Endothelial cell (in vitro differentiated cells): ENCODE data around the gene PLEKHB2. TPM values are rescaled to one million over a fixed set of nuclear protein-coding genes. Genes with fewer than 3 reads are reported as not detected.

Experiments
- DNase-seq: peaks from one replicate; pipeline ENCODE4 v3.0.0; 2021; ENCODE audit warnings: low spot score
- H3K27ac Mint-ChIP-seq: one replicate; pipeline ENCODE4 v1.8.0; 2021; ENCODE audit warnings: mixed read lengths, inconsistent platforms; ENCODE audit not compliant: unreplicated experiment
- H3K27me3 Mint-ChIP-seq: one replicate; pipeline ENCODE4 v1.8.0; 2021; ENCODE audit warnings: mild to moderate bottlenecking, moderate library complexity, mixed read lengths, inconsistent platforms; ENCODE audit not compliant: unreplicated experiment
- H3K36me3 Mint-ChIP-seq: one replicate; pipeline ENCODE4 v1.8.0; 2021; ENCODE audit warnings: mild to moderate bottlenecking, low read depth, mixed read lengths, inconsistent platforms; ENCODE audit not compliant: unreplicated experiment
- H3K4me1 Mint-ChIP-seq: one replicate; pipeline ENCODE4 v1.8.0; 2021; ENCODE audit warnings: mild to moderate bottlenecking, mixed read lengths, inconsistent platforms; ENCODE audit not compliant: unreplicated experiment
- H3K4me3 Mint-ChIP-seq: one replicate; pipeline ENCODE4 v1.8.0; 2021; ENCODE audit warnings: mild to moderate bottlenecking, mixed read lengths, inconsistent platforms; ENCODE audit not compliant: unreplicated experiment
- H3K9me3 Mint-ChIP-seq: one replicate; pipeline ENCODE4 v1.8.0; 2021; ENCODE audit warnings: mixed read lengths, inconsistent platforms; ENCODE audit not compliant: unreplicated experiment
- total RNA-seq: library from RNA; stranded (reverse); fragmentation: NEBNext Ultra II Directional; extraction: Animal tissue kit (Norgen Biotek cat#: 25700); gene quantifications from one replicate; pipeline ENCODE4 v1.2.1, GENCODE V29; 2021; ENCODE audit not compliant: unreplicated experiment
- TF ChIP-seq, protein P1 (sequence below): fragments of 200-600 bp; sonication (generic); IDR thresholded peaks from one replicate; pipeline ENCODE4 v1.5.0; 2021; ENCODE audit warnings: antibody characterized with exemption; ENCODE audit not compliant: unreplicated experiment

The PLEKHB2 gene
- total RNA-seq, 1 donor from 2014 or later = 59.2 TPM

- H3K27me3 Mint-ChIP-seq = peaks cover 2% of the 10 kb centered on the region
- H3K27ac Mint-ChIP-seq = no peak overlapping the region
- TF ChIP-seq, protein P1, sequence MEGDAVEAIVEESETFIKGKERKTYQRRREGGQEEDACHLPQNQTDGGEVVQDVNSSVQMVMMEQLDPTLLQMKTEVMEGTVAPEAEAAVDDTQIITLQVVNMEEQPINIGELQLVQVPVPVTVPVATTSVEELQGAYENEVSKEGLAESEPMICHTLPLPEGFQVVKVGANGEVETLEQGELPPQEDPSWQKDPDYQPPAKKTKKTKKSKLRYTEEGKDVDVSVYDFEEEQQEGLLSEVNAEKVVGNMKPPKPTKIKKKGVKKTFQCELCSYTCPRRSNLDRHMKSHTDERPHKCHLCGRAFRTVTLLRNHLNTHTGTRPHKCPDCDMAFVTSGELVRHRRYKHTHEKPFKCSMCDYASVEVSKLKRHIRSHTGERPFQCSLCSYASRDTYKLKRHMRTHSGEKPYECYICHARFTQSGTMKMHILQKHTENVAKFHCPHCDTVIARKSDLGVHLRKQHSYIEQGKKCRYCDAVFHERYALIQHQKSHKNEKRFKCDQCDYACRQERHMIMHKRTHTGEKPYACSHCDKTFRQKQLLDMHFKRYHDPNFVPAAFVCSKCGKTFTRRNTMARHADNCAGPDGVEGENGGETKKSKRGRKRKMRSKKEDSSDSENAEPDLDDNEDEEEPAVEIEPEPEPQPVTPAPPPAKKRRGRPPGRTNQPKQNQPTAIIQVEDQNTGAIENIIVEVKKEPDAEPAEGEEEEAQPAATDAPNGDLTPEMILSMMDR = no peak
- DNase-seq = no peak
- H3K36me3 Mint-ChIP-seq = peaks cover 17% of the 10 kb centered on the region
- H3K9me3 Mint-ChIP-seq = no peaks in the 10 kb centered on the region
- no peak overlapping the region for H3K4me3 Mint-ChIP-seq
- no peaks in the 10 kb centered on the region for H3K4me1 Mint-ChIP-seq
These were observed 16.3 kb downstream of the PLEKHB2 start for GRCh38 chr2:131121464-131121863.

DNA sequence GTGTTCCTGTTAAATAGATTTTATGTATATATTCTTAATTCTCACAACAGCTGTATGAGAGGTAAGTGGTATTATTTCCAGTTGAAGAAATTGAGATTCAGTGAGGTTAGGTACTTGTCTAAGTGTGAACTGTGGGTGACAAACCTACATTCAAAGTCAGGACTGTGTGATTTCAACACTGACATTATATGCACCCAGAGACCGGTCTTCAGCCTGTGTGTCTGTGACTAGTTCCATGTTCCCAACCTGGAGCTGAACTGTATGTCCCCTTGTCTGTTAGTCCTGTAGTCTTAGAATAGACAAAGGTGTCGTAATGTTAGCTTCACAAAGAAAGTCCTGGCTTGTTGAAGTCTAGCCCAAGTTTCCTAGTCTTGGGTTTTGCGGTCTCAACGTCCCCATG, 17.4 kb downstream of the PLEKHB2 start:
- TF ChIP-seq, protein P1 = no peak
- Mint-ChIP-seq H3K4me3 (no peak overlapping the region), H3K36me3 (peaks cover 24% of the 10 kb centered on the region)

DNA sequence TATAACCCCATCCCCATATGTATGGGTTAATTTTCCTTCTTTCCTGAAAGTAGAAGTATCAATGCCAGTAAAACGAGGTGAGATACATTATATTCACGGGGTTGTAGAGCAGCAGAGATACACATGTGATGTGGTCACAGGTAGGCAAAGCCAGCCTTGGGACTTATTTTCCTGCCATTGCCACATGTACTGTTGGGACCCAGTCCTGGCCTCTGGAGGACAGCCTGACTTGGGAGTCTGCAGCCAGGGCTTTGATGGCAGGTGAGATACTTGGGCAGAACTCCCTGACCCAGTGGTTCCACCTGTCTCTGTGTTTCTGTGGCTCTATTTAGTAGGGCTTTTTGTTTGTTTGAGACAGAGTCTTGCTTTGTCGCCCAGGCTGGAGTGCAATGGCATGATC, 18.1 kb downstream of the PLEKHB2 start:
- H3K27me3 Mint-ChIP-seq = peaks cover 2% of the 10 kb centered on the region
- no peak overlapping the region for H3K4me3 Mint-ChIP-seq
- no peak overlapping the region for H3K27ac Mint-ChIP-seq
- H3K36me3 Mint-ChIP-seq = peaks cover 28% of the 10 kb centered on the region
- no peaks in the 10 kb centered on the region for H3K4me1 Mint-ChIP-seq
- no peak for DNase-seq
- no peaks in the 10 kb centered on the region for H3K9me3 Mint-ChIP-seq
- TF ChIP-seq, protein P1 = no peak

More for the DNA sequence above, 17.4 kb downstream of the PLEKHB2 start:
- Mint-ChIP-seq H3K4me1 (no peaks in the 10 kb centered on the region), H3K27me3 (peaks cover 2% of the 10 kb centered on the region), H3K9me3 (no peaks in the 10 kb centered on the region), H3K27ac (no peak overlapping the region)
- DNase-seq = no peak

GRCh38 chr2:131125195-131125757, 20.1 kb downstream of the PLEKHB2 start:
- Mint-ChIP-seq H3K36me3 (peaks cover 45% of the 10 kb centered on the region), H3K27ac (no peak overlapping the region), H3K4me1 (no peaks in the 10 kb centered on the region), H3K27me3 (peaks cover 2% of the 10 kb centered on the region), H3K4me3 (no peak overlapping the region), H3K9me3 (no peaks in the 10 kb centered on the region)
- TF ChIP-seq, protein P1 = no peak
- DNase-seq = no peak

- TF ChIP-seq, protein P1 = no peak
- H3K27ac Mint-ChIP-seq = no peak overlapping the region
- H3K9me3 Mint-ChIP-seq = no peaks in the 10 kb centered on the region
- no peaks in the 10 kb centered on the region for H3K27me3 Mint-ChIP-seq
- H3K4me3 Mint-ChIP-seq = no peak overlapping the region
- no peaks in the 10 kb centered on the region for H3K4me1 Mint-ChIP-seq
- DNase-seq = no peak
- peaks cover 51% of the 10 kb centered on the region for H3K36me3 Mint-ChIP-seq
These were observed 21.3 kb downstream of the PLEKHB2 start for GRCh38 chr2:131126436-131126835.
